HCT116 (cell line): ENCODE measurements around the gene KRT85. TPM values are rescaled to one million over a fixed set of nuclear protein-coding genes. Genes with fewer than 3 reads are reported as not detected.

Experiments used
- ATAC-seq: fragments of 200-7000 bp; cut with Tn5 transposase; 2 replicates; pipeline ENCODE4 v1.9.1; 2020; ENCODE audit warnings: mild to moderate bottlenecking, moderate library complexity
- BruUV-seq: library from RNA; stranded (reverse); fragments of 400-500 nt; replicated peaks from 2 replicates; lab custom pipeline; 2021; lab: Mats Ljungman, UMichigan
- CTCF ChIA-PET: fragments of 300-600 bp; sonication (Branson Sonifier 250); formaldehyde crosslinking; loops from one replicate; lab custom pipeline; 2021; ENCODE audit warnings: antibody characterized with exemption; lab: Charles Lee
- POLR2A ChIA-PET: fragments of 300-600, 350-600 bp; sonication (Branson Sonifier 250); formaldehyde crosslinking; loops from one replicate; lab custom pipeline; 2021; ENCODE audit warnings: antibody characterized with exemption; lab: Charles Lee
- RAD21 ChIA-PET, 2 experiments: fragments of 300-600 bp; sonication (Branson Sonifier 250); formaldehyde crosslinking; loops; one replicate each; lab custom pipeline; 2023; ENCODE audit warnings: low total read pairs in 2 of 2; ENCODE audit not compliant: uncharacterized antibody in 2 of 2, unreplicated experiment in 2 of 2, low non-redundant PET in 1 of 2; lab: Charles Lee
- DNase-seq: peaks from one replicate; pipeline ENCODE4 v3.0.0-alpha.2; 2010; ENCODE audit warnings: low read depth, low spot score
- H2AFZ ChIP-seq: fragments of 200-600 bp; shearing (Covaris generic), sonication (generic); 2 replicates; pipeline ENCODE4 v1.6.1; 2017; ENCODE audit warnings: low read depth, mixed run types, mixed read lengths, antibody characterized with exemption, low read length; ENCODE audit not compliant: poor library complexity, severe bottlenecking
- H3K27ac ChIP-seq: 2 replicates; pipeline ENCODE4 v1.5.1; 2012; ENCODE audit warnings: low read depth, low read length
- H3K27me3 ChIP-seq: fragments of 200-600 bp; sonication (generic); 2 replicates; pipeline ENCODE4 v1.6.1; 2016; ENCODE audit warnings: mixed run types, low read length, mixed read lengths; ENCODE audit not compliant: insufficient read depth
- H3K36me3 ChIP-seq, 2 experiments: fragments of 200-500 bp in 1 of 2; fragments of 200-600 bp in 1 of 2; sonication (Bioruptor generic) in 1 of 2; sonication (generic) in 1 of 2; 2 replicates each; pipeline versions ENCODE4 v1.5.1 to v1.6.1; 2014 to 2016; ENCODE audit warnings: low read length in 2 of 2, inconsistent platforms in 1 of 2, mixed read lengths in 1 of 2, mixed run types in 1 of 2; ENCODE audit not compliant: insufficient read depth in 2 of 2, control insufficient read depth in 1 of 2
- H3K4me1 ChIP-seq, 2 experiments: fragments of 200-600 bp in 1 of 2; sonication (generic) in 1 of 2; 2 replicates each; pipeline versions ENCODE4 v1.5.1 to v1.6.1; 2012 to 2017; ENCODE audit warnings: low read length in 2 of 2, inconsistent platforms in 1 of 2, mild to moderate bottlenecking in 1 of 2, mixed read lengths in 1 of 2, mixed run types in 1 of 2, moderate library complexity in 1 of 2; ENCODE audit not compliant: insufficient read depth in 2 of 2, control insufficient read depth in 1 of 2
- H3K4me2 ChIP-seq: fragments of 200-600 bp; sonication (generic); 2 replicates; pipeline ENCODE4 v1.6.1; 2017; ENCODE audit warnings: mixed run types, low read length, mixed read lengths
- H3K4me3 ChIP-seq, 2 experiments: fragments of 200-600 bp in 1 of 2; sonication (generic) in 1 of 2; replicated peaks in 1 of 2; 2 replicates each; pipeline ENCODE4 v1.5.1; 2011 to 2016; ENCODE audit warnings: low read length in 2 of 2, control low read depth in 1 of 2, low read depth in 1 of 2, mild to moderate bottlenecking in 1 of 2, mixed read lengths in 1 of 2, mixed run types in 1 of 2
- H3K79me2 ChIP-seq: fragments of 200-600 bp; sonication (generic); 2 replicates; pipeline ENCODE4 v1.6.1; 2017; ENCODE audit warnings: mild to moderate bottlenecking, mixed run types, low read length, moderate library complexity, mixed read lengths; ENCODE audit not compliant: insufficient read depth
- H3K9ac ChIP-seq: fragments of 200-600 bp; sonication (generic); 2 replicates; pipeline ENCODE4 v1.6.1; 2016; ENCODE audit warnings: low read length, mixed read lengths
- H3K9me2 ChIP-seq: fragments of 200-600 bp; sonication (generic), shearing (Covaris generic); 2 replicates; pipeline ENCODE4 v1.6.1; 2017; ENCODE audit warnings: mixed run types, mild to moderate bottlenecking, moderate library complexity; ENCODE audit not compliant: insufficient read depth
- H3K9me3 ChIP-seq, 2 experiments: fragments of 200-500 bp in 1 of 2; fragments of 200-600 bp in 1 of 2; sonication (Bioruptor generic) in 1 of 2; sonication (generic) in 1 of 2; 2 replicates each; pipeline ENCODE4 v1.6.1; 2014 to 2017; ENCODE audit warnings: low read length in 2 of 2, mixed read lengths in 2 of 2, inconsistent platforms in 1 of 2, low read depth in 1 of 2, mild to moderate bottlenecking in 1 of 2, mixed run types in 1 of 2, moderate library complexity in 1 of 2; ENCODE audit not compliant: control insufficient read depth in 1 of 2, insufficient read depth in 1 of 2
- H4K20me1 ChIP-seq: fragments of 200-600 bp; sonication (generic), shearing (Covaris generic); 2 replicates; pipeline ENCODE4 v1.6.1; 2017; ENCODE audit warnings: mixed run types, mild to moderate bottlenecking, moderate library complexity; ENCODE audit not compliant: insufficient read depth
- ATF3 ChIP-seq: IDR thresholded peaks from 2 replicates; pipeline ENCODE4 v1.6.1; 2012
- CBX3 ChIP-seq: IDR thresholded peaks from 2 replicates; pipeline ENCODE4 v1.6.1; 2012; ENCODE audit warnings: low read depth
- CEBPB ChIP-seq: IDR thresholded peaks from 2 replicates; pipeline ENCODE4 v1.6.1; 2012; ENCODE audit warnings: low read depth
- CTCF ChIP-seq, 3 experiments: fragments of 200-600 bp in 1 of 3; sonication (generic) in 1 of 3; IDR thresholded peaks in 2 of 3; conservative IDR thresholded peaks in 1 of 3; 2 replicates each; pipeline ENCODE4 v1.5.1; 2012 to 2017; ENCODE audit warnings: low read depth in 2 of 3, low read length in 2 of 3, antibody characterized with exemption in 1 of 3, borderline replicate concordance in 1 of 3, control low read depth in 1 of 3, mild to moderate bottlenecking in 1 of 3, mixed read lengths in 1 of 3, mixed run types in 1 of 3, moderate library complexity in 1 of 3; ENCODE audit not compliant: insufficient read depth in 1 of 3
- EGR1 ChIP-seq: IDR thresholded peaks from 2 replicates; pipeline ENCODE4 v1.6.1; 2012; ENCODE audit warnings: low read depth
- POLR2A ChIP-seq: IDR thresholded peaks from 2 replicates; pipeline ENCODE4 v1.7.0; 2011; ENCODE audit warnings: borderline replicate concordance; ENCODE audit not compliant: insufficient read depth, insufficient read length; ENCODE audit errors: extremely low read depth
- RAD21 ChIP-seq: IDR thresholded peaks from 2 replicates; pipeline ENCODE4 v1.6.1; 2012; ENCODE audit warnings: low read depth, mild to moderate bottlenecking
- REST ChIP-seq: IDR thresholded peaks from 2 replicates; pipeline ENCODE4 v1.6.1; 2012; ENCODE audit warnings: low read depth
- SIN3A ChIP-seq: IDR thresholded peaks from 2 replicates; pipeline ENCODE4 v1.6.1; 2012; ENCODE audit warnings: low read depth
- SP1 ChIP-seq: IDR thresholded peaks from 2 replicates; pipeline ENCODE4 v1.6.1; 2012; ENCODE audit warnings: low read depth
- SRF ChIP-seq: IDR thresholded peaks from 2 replicates; pipeline ENCODE4 v1.6.1; 2012; ENCODE audit warnings: low read depth
- TCF7L2 ChIP-seq: IDR thresholded peaks from 2 replicates; pipeline ENCODE4 v1.7.0; 2011; ENCODE audit warnings: borderline replicate concordance, inconsistent platforms; ENCODE audit not compliant: insufficient read depth, insufficient read length; ENCODE audit errors: extremely low read depth
- YY1 ChIP-seq: IDR thresholded peaks from 2 replicates; pipeline ENCODE4 v1.6.1; 2011; ENCODE audit warnings: low read length, low read depth, moderate library complexity, mild to moderate bottlenecking; ENCODE audit not compliant: insufficient replicate concordance; ENCODE audit errors: extremely low read depth
- ZBTB33 ChIP-seq: IDR thresholded peaks from 2 replicates; pipeline ENCODE4 v1.6.1; 2011; ENCODE audit warnings: mild to moderate bottlenecking, low read length, moderate library complexity; ENCODE audit not compliant: insufficient replicate concordance; ENCODE audit errors: extremely low read depth
- ZFX ChIP-seq: fragments of 450-650 bp; IDR thresholded peaks from 2 replicates; pipeline ENCODE4 v1.6.1; 2017
- ZNF274 ChIP-seq: fragments of 200-500 bp; sonication (Bioruptor generic); IDR thresholded peaks from 2 replicates; pipeline ENCODE4 v1.6.1; 2014; ENCODE audit warnings: mild to moderate bottlenecking, low read depth, low read length, inconsistent platforms
- intact Hi-C: fragments of 100-400 bp; cut with micrococcal nuclease; formaldehyde crosslinking; loops from 2 replicates; pipeline ENCODE4 v1.10.0; 2022
- total RNA-seq: library from RNA; stranded (reverse); gene quantifications from one replicate; pipeline ENCODE4 v1.2.1, GENCODE V29; 2021; ENCODE audit not compliant: unreplicated experiment

KRT85 gene
- total RNA-seq, 1 experiment from 2014 or later, result not detected

- CTCF ChIA-PET, result interaction anchor here (1.3 kb wide), 1 partner anchor 11 kb away, joined by 3 read pairs; no protein-coding TSS in a partner anchor
- Histone ChIP-seq H3K27ac (no peak overlapping the region), H3K4me3 (no peak overlapping the region), H3K79me2 (no peaks in the 10 kb centered on the region), H3K9me3 (no peaks in the 10 kb centered on the region), H3K4me2 (no peak overlapping the region), H2AFZ (no peak overlapping the region), H3K36me3 (no peaks in the 10 kb centered on the region), H3K4me1 (no peaks in the 10 kb centered on the region), H4K20me1 (no peaks in the 10 kb centered on the region), H3K27me3 (no peaks in the 10 kb centered on the region), H3K9ac (no peak overlapping the region), H3K9me2 (no peaks in the 10 kb centered on the region)
- TF ChIP-seq POLR2A (no peak), ATF3 (no peak), ZNF274 (no peak), TCF7L2 (no peak), RAD21 (no peak), ZFX (no peak), ZBTB33 (no peak), SP1 (no peak), EGR1 (no peak), SRF (no peak), YY1 (no peak), CEBPB (no peak), CBX3 (no peak), CTCF (IDR thresholded peaks at IDR 0.05 in 2 of 3, conservative IDR thresholded peaks at IDR 0.05 in 1 of 3; ENCODE audit: borderline replicate concordance in 1 of 3, insufficient read depth in 1 of 3, low read depth in 2 of 3, low read length in 2 of 3) (no peak), SIN3A (no peak), REST (no peak)
- BruUV-seq, result no TSS peak
- DNase-seq, result no peak
- RAD21 ChIA-PET, result no interaction called here
- POLR2A ChIA-PET, result no interaction called here
- intact Hi-C loops, result no loop called here
- no peak for ATAC-seq
Observed at GRCh38 chr12:52402377-52402776, 35.1 kb upstream of the KRT85 start.
